ENCODE measurements around the gene PTPRZ1. TPM values are rescaled to one million over a fixed set of nuclear protein-coding genes. Genes with fewer than 3 reads are reported as not detected.

PTPRZ1 gene
- total and polyA plus RNA-seq, 2 of the 8 experiments (the other 6 are each of a cell fraction or from before 2014, with no cell fraction given) = 112 to 135 TPM

- TF ChIP-seq CHD7 (IDR thresholded peaks at IDR 0.05; ENCODE audit: insufficient replicate concordance, low read length) (no peak), BRCA1 (IDR thresholded peaks at IDR 0.05; ENCODE audit: low read depth, low read length) (no peak), GABPA (IDR thresholded peaks at IDR 0.05; ENCODE audit: borderline replicate concordance, insufficient read depth, low read length) (no peak), BCL11A (IDR thresholded peaks at IDR 0.05; ENCODE audit: low read depth in 2 of 2, low read length in 2 of 2) (no peak), TAF7 (optimal IDR thresholded peaks at IDR 0.05; ENCODE audit: borderline replicate concordance, low read depth, low read length) (no peak), CTBP2 (IDR thresholded peaks at IDR 0.05; ENCODE audit: borderline replicate concordance, insufficient read depth, insufficient read length, low read length) (no peak), CHD2 (IDR thresholded peaks at IDR 0.05; ENCODE audit: low read length) (no peak), SRF (IDR thresholded peaks at IDR 0.05; ENCODE audit: low read depth, low read length) (no peak)
Observed at GRCh38 chr7:121954803-121955202, 81.8 kb downstream of the PTPRZ1 start (continued).

Data from H1 (cell line).